HepG2 (cell line): ENCODE data around the gene OGA. TPM values are rescaled to one million over a fixed set of nuclear protein-coding genes. Genes with fewer than 3 reads are reported as not detected.
A peak's percentile ranks its signal among the peaks of the same experiment; 100 is the strongest.

Experiments used
- ETV6 ChIP-seq: sonication (generic); formaldehyde crosslinking; conservative IDR thresholded peaks from 2 replicates; pipeline ENCODE4 v1.4.0; 2020; ENCODE audit warnings: missing genetic modification reagents
- FOSL1 ChIP-seq: sonication (generic); formaldehyde crosslinking; IDR thresholded peaks from 2 replicates; pipeline ENCODE4 v1.9.0; 2021; ENCODE audit warnings: missing genetic modification reagents, borderline replicate concordance
- MAX ChIP-seq: IDR thresholded peaks from 2 replicates; pipeline ENCODE4 v1.6.1; 2012; ENCODE audit warnings: inconsistent platforms
- MEIS1 ChIP-seq: sonication (generic); formaldehyde crosslinking; IDR thresholded peaks from 2 replicates; pipeline ENCODE4 v1.9.0; 2021; ENCODE audit warnings: mild to moderate bottlenecking, missing genetic modification reagents, moderate library complexity, borderline replicate concordance
- POLR2AphosphoS2 ChIP-seq: IDR thresholded peaks from 2 replicates; pipeline ENCODE4 v1.6.1; 2011; ENCODE audit warnings: low read depth, low read length, improper control_type of control experiment
- SNRNP70 ChIP-seq: fragments of 200-400 bp; formaldehyde crosslinking; IDR thresholded peaks from 2 replicates; pipeline ENCODE4 v1.6.1; 2017; ENCODE audit warnings: mild to moderate bottlenecking, low read depth, low read length, moderate library complexity
- TCF7L2 ChIP-seq: IDR thresholded peaks from 2 replicates; pipeline ENCODE4 v1.6.1; 2011; ENCODE audit warnings: mild to moderate bottlenecking, low read depth, low read length, moderate library complexity
- TFE3 ChIP-seq: IDR thresholded peaks from 2 replicates; pipeline ENCODE4 v1.6.1; 2016
- THAP9 ChIP-seq: sonication (generic); formaldehyde crosslinking; IDR thresholded peaks from 2 replicates; pipeline ENCODE4; 2020; ENCODE audit warnings: missing genetic modification reagents, mild to moderate bottlenecking, borderline replicate concordance
- U2AF1 ChIP-seq: fragments of 200-400 bp; formaldehyde crosslinking; optimal IDR thresholded peaks from 2 replicates; pipeline ENCODE3; 2017; ENCODE audit warnings: mild to moderate bottlenecking, low read depth, low read length
- YEATS2 ChIP-seq: sonication (generic); formaldehyde crosslinking; IDR thresholded peaks from 2 replicates; pipeline ENCODE4 v1.4.0; 2020; ENCODE audit warnings: missing genetic modification reagents, borderline replicate concordance
- ZHX1 ChIP-seq: sonication (generic); formaldehyde crosslinking; IDR thresholded peaks from 2 replicates; pipeline ENCODE4 v1.8.1; 2022; ENCODE audit warnings: low read depth, mild to moderate bottlenecking, missing genetic modification reagents
- ZNF224 ChIP-seq: sonication (generic); formaldehyde crosslinking; IDR thresholded peaks from 2 replicates; pipeline ENCODE4 v1.5.0; 2020; ENCODE audit warnings: mild to moderate bottlenecking, missing genetic modification reagents
- ZNF263 ChIP-seq: sonication (generic); formaldehyde crosslinking; IDR thresholded peaks from 2 replicates; pipeline ENCODE4 v1.4.0; 2020; ENCODE audit warnings: missing genetic modification reagents
- ZNF501 ChIP-seq: sonication (generic); formaldehyde crosslinking; IDR thresholded peaks from 2 replicates; pipeline ENCODE4 v1.5.1; 2020; ENCODE audit warnings: mild to moderate bottlenecking, moderate library complexity, missing genetic modification reagents
- ZNF761 ChIP-seq: sonication (generic); formaldehyde crosslinking; conservative IDR thresholded peaks from 2 replicates; pipeline ENCODE4 v1.4.0; 2020; ENCODE audit warnings: mild to moderate bottlenecking, missing genetic modification reagents
- ZNF772 ChIP-seq: sonication (generic); formaldehyde crosslinking; IDR thresholded peaks from 2 replicates; pipeline ENCODE4 v1.5.0; 2020; ENCODE audit warnings: mild to moderate bottlenecking, missing genetic modification reagents
- polyA plus RNA-seq, 8 experiments: library from polyadenylated mRNA; depleted of rRNA in 3 of 8; stranded (reverse) in 7 of 8; unstranded in 1 of 8; fragments of >200 nt; fragmentation: Illumina TruSeq in 4 of 8; extraction: Trizol in 4 of 8; gene quantifications; 2 replicates each; pipeline versions ENCODE4 v1.2.1 to v1.2.3, GENCODE V29; 2011 to 2016; ENCODE audit warnings: low read depth in 4 of 8, missing spikeins in 1 of 8, mixed read lengths in 1 of 8; ENCODE audit not compliant: insufficient read depth in 1 of 8
- total RNA-seq, 5 experiments: library from RNA; depleted of rRNA; stranded (reverse); fragments of >200 nt; fragmentation: Illumina TruSeq; extraction: Trizol; gene quantifications; 2 replicates each; pipeline ENCODE4 v1.2.3, GENCODE V29; 2016; ENCODE audit warnings: low read depth in 1 of 5

Gene OGA
- total and polyA plus RNA-seq, 2 of the 13 experiments (the other 11 are each of a cell fraction or from before 2014, with no cell fraction given), result 33.2 to 39.8 TPM

- TF ChIP-seq TFE3 (CRISPR knock-in tag), result no peak
- TF ChIP-seq ZHX1, result 0 out of 2 replicates have a peak, but pooled peaks have one; percentile 49
- TF ChIP-seq YEATS2, result 0 out of 2 replicates have a peak, but pooled peaks have one; percentile 48
- TF ChIP-seq MEIS1 (CRISPR knock-in tag), result peak; percentile 46; the same call in 1 of the 2 replicates
- no peak for TF ChIP-seq ZNF224 (CRISPR knock-in tag)
- peak; percentile 43; the same call in 1 of the 2 replicates for TF ChIP-seq THAP9 (CRISPR knock-in tag)
- no peak for TF ChIP-seq TCF7L2
- TF ChIP-seq ZNF761 (CRISPR knock-in tag), result peak; percentile 49; the same call in 1 of the 2 replicates
- no peak for TF ChIP-seq U2AF1
- TF ChIP-seq SNRNP70, result no peak
- TF ChIP-seq FOSL1 (CRISPR knock-in tag), result no peak
- TF ChIP-seq ZNF501, result 0 out of 2 replicates have a peak, but pooled peaks have one; percentile 34
- no peak; the same call in 1 of the 2 replicates for TF ChIP-seq ETV6 (CRISPR knock-in tag)
- TF ChIP-seq MAX, result no peak; the same call in 1 of the 2 replicates
- no peak for TF ChIP-seq POLR2AphosphoS2
- TF ChIP-seq ZNF772 (CRISPR knock-in tag), result no peak
- TF ChIP-seq ZNF263 (CRISPR knock-in tag), result 0 out of 2 replicates have a peak, but pooled peaks have one; percentile 12
Measured at GRCh38 chr10:101782811-101783735, 35.2 kb downstream of the OGA start, which contains the start of gene NPM3 (continued).
